OCI-LY3 (cell line): ENCODE results near the gene OR4B1.

Experiments used
- H2AFZ ChIP-seq: fragments of 200-600, 300-600 bp; shearing (Covaris generic); 2 replicates; pipeline ENCODE4 v1.6.0; 2014; ENCODE audit warnings: antibody characterized with exemption, low read depth, low read length
- H3K27ac ChIP-seq: fragments of 200-600, 300-600 bp; sonication (generic); 2 replicates; pipeline ENCODE4 v1.5.1; 2014; ENCODE audit warnings: mild to moderate bottlenecking, low read length, moderate library complexity, mixed read lengths
- H3K27me3 ChIP-seq: fragments of 200-600, 300-600 bp; sonication (generic); 2 replicates; pipeline ENCODE4 v1.6.1; 2014; ENCODE audit warnings: low read depth, low read length, mixed read lengths
- H3K36me3 ChIP-seq: fragments of 200-600, 300-600 bp; sonication (generic); replicated peaks from 2 replicates; pipeline ENCODE3; 2014; ENCODE audit warnings: low read depth, low read length, mixed read lengths
- H3K4me1 ChIP-seq: fragments of 300-600, 200-600 bp; sonication (generic); 2 replicates; pipeline ENCODE4 v1.6.1; 2014; ENCODE audit warnings: low read length, mixed read lengths
- H3K4me2 ChIP-seq: fragments of 200-600, 300-600 bp; sonication (generic); 2 replicates; pipeline ENCODE4 v1.6.1; 2014; ENCODE audit warnings: low read length, mixed read lengths
- H3K4me3 ChIP-seq: fragments of 300-600, 200-600 bp; sonication (generic); 2 replicates; pipeline ENCODE4 v1.5.1; 2014; ENCODE audit warnings: antibody characterized with exemption, mild to moderate bottlenecking, low read length, moderate library complexity
- H3K79me2 ChIP-seq: fragments of 300-600, 200-600 bp; shearing (Covaris generic); 2 replicates; pipeline ENCODE4 v1.6.1; 2014; ENCODE audit warnings: mild to moderate bottlenecking, low read length, mixed read lengths
- H3K9ac ChIP-seq: fragments of 300-600, 200-600 bp; shearing (Covaris generic); 2 replicates; pipeline ENCODE4 v1.6.0; 2014; ENCODE audit warnings: mild to moderate bottlenecking, low read length, moderate library complexity
- H3K9me3 ChIP-seq: fragments of 200-600, 300-600 bp; shearing (Covaris generic); 2 replicates; pipeline ENCODE4 v1.6.1; 2014; ENCODE audit warnings: low read length, mixed read lengths; ENCODE audit not compliant: insufficient read depth
- H4K20me1 ChIP-seq: fragments of 200-600, 300-600 bp; sonication (generic); 2 replicates; pipeline ENCODE4 v1.6.1; 2016; ENCODE audit warnings: low read length, mixed read lengths; ENCODE audit not compliant: insufficient read depth
- EZH2phosphoT487 ChIP-seq: fragments of 200-600 bp; shearing (Covaris generic); IDR thresholded peaks from 2 replicates; pipeline ENCODE4 v1.6.1; 2018; ENCODE audit warnings: antibody characterized with exemption, mixed run types, low read depth
- TF ChIP-seq, protein P1 (sequence below): fragments of 200-600, 300-600 bp; sonication (generic); IDR thresholded peaks from 2 replicates; pipeline ENCODE4 v1.5.1; 2014; ENCODE audit warnings: antibody characterized with exemption, low read length, low read depth

The OR4B1 gene

DNA sequence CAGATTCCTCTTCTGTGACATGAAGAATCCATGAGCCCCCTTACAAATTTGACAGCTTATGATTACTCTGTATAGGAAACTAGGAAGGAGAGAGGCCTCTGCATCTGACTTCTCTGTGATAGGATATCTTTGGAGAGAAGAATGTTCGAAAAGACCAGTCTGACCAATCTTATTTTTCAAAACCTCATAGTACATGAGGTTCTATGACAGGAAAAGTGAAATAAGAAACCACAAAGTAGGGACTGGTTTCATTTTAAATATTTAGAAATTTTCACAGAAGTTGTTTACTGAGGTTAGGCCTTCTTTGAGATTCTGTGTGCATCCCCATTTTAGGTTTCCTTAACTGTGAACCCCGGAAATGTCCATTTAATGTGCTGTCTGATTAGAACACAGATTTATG lies 45.0 kb downstream of the OR4B1 start:
- Histone ChIP-seq H3K27ac (peak overlapping the region; percentile 67), H4K20me1 (no peaks in the 10 kb centered on the region), H3K79me2 (no peaks in the 10 kb centered on the region), H3K9ac (peak overlapping the region; percentile 20; the same call in 1 of the 2 replicates), H3K36me3 (no peaks in the 10 kb centered on the region), H3K4me3 (peak overlapping the region; percentile 13), H3K27me3 (no peaks in the 10 kb centered on the region; the same call in 1 of the 2 replicates), H2AFZ (no peak overlapping the region), H3K4me1 (peaks cover 28% of the 10 kb centered on the region), H3K4me2 (peak overlapping the region; percentile 60), H3K9me3 (no peaks in the 10 kb centered on the region)
- TF ChIP-seq EZH2phosphoT487: no peak
- TF ChIP-seq, protein P1, sequence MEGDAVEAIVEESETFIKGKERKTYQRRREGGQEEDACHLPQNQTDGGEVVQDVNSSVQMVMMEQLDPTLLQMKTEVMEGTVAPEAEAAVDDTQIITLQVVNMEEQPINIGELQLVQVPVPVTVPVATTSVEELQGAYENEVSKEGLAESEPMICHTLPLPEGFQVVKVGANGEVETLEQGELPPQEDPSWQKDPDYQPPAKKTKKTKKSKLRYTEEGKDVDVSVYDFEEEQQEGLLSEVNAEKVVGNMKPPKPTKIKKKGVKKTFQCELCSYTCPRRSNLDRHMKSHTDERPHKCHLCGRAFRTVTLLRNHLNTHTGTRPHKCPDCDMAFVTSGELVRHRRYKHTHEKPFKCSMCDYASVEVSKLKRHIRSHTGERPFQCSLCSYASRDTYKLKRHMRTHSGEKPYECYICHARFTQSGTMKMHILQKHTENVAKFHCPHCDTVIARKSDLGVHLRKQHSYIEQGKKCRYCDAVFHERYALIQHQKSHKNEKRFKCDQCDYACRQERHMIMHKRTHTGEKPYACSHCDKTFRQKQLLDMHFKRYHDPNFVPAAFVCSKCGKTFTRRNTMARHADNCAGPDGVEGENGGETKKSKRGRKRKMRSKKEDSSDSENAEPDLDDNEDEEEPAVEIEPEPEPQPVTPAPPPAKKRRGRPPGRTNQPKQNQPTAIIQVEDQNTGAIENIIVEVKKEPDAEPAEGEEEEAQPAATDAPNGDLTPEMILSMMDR: no peak

DNA sequence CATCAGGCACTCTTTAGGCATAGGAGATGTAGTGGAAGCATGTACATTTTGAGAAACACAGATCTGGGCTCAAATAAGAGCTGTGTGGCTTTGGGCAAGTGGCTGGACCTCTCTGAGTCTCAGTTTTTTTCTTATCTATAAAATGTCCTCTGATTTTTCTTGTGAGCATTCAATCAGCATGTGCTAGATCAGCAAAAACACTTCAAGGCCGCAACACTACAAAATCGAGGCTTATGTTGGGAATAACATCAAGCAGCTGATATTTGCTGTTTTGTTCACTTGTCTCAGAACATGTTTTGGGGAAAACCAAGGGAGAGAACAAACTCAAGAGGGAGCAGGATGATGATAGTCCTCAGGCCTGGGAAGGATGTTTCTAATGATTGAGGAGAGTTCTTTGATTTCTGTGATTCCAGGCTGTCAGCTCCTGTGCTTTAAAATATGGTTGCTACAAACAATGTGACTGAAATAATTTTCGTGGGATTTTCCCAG lies 46.9 kb downstream of the OR4B1 start, which contains the start of gene OR4X1:
TSS of gene OR4X1 (plus strand) at position 439 of the 489 bp plus-strand sequence. CDS start at position 439, 0 bp downstream.
- Histone ChIP-seq H3K4me2 (peak within 1 kb of the TSS; percentile 60), H4K20me1 (no peaks in the 10 kb centered on the region), H3K4me1 (peaks cover 28% of the 10 kb centered on the region), H3K4me3 (peak within 1 kb of the TSS; percentile 3; the same call in 1 of the 2 replicates), H3K36me3 (no peaks in the 10 kb centered on the region), H3K79me2 (no peaks in the 10 kb centered on the region), H3K27me3 (no peaks in the 10 kb centered on the region; the same call in 1 of the 2 replicates), H3K9me3 (no peaks in the 10 kb centered on the region), H3K27ac (peak within 1 kb of the TSS; percentile 67), H2AFZ (no peak within 1 kb of the TSS), H3K9ac (no peak within 1 kb of the TSS)
- TF ChIP-seq, protein P1: no peak
- no peak for TF ChIP-seq EZH2phosphoT487
